GM13977 (cell line): ENCODE measurements around the gene OR51D1.

Experiments used
- DNase-seq: peaks from one replicate; pipeline ENCODE4 v3.0.0; 2012; ENCODE audit warnings: low spot score
- CTCF ChIP-seq: IDR thresholded peaks from 2 replicates; pipeline ENCODE4 v1.5.1; 2012; ENCODE audit warnings: mild to moderate bottlenecking, control low read depth; ENCODE audit not compliant: insufficient read depth; ENCODE audit errors: extremely low read depth, missing control alignments
- in situ Hi-C: fragments of 300-500 bp; cut with MboI; formaldehyde crosslinking; loops from one replicate; pipeline ENCODE4 v1.12.0; 2022; ENCODE audit warnings: low sequenced_read_pairs, low pct_unique_long_range_greater_than_20kb, mixed read lengths, inconsistent platforms; ENCODE audit not compliant: unreplicated experiment

Gene OR51D1

GRCh38 chr11:4636136-4636535 lies 1.1 kb upstream of the OR51D1 start:
- no peak for DNase-seq
- in situ Hi-C loops, result loop anchor here (25.0 kb wide), 1 partner anchor 351 kb away; the partner anchor contains the start of gene OR51L1
- TF ChIP-seq CTCF, result no peak

GRCh38 chr11:4637662-4638047 lies 378 bp downstream of the OR51D1 start:
- no peak for DNase-seq
- TF ChIP-seq CTCF, result no peak
- in situ Hi-C loops, result loop anchor here (25.0 kb wide), 1 partner anchor 350 kb away; the partner anchor contains the start of gene OR51L1

GRCh38 chr11:4639931-4640330 lies 2.7 kb downstream of the OR51D1 start:
- in situ Hi-C loops, result loop anchor here (25.0 kb wide), 1 partner anchor 347 kb away; the partner anchor contains the start of gene OR51L1
- no peak for DNase-seq
- no peak for TF ChIP-seq CTCF

- in situ Hi-C loops, result loop anchor here (25.0 kb wide), 1 partner anchor 346 kb away; the partner anchor contains the start of gene OR51L1
- no peak for DNase-seq
- no peak for TF ChIP-seq CTCF
Measured at GRCh38 chr11:4641501-4641900, 4.2 kb downstream of the OR51D1 start.

- in situ Hi-C loops, result loop anchor here (25.0 kb wide), 1 partner anchor 345 kb away; the partner anchor contains the start of gene OR51L1
- TF ChIP-seq CTCF, result no peak
- no peak for DNase-seq
Measured at GRCh38 chr11:4642043-4642442, 4.8 kb downstream of the OR51D1 start.

- in situ Hi-C loops, result loop anchor here (25.0 kb wide), 1 partner anchor 344 kb away; the partner anchor contains the start of gene OR51L1
- TF ChIP-seq CTCF, result no peak
- no peak for DNase-seq
Measured at GRCh38 chr11:4643076-4643475, 5.8 kb downstream of the OR51D1 start.
